H1 (cell line): ENCODE measurements around the gene DLAT.
"Not testable (repeated sequence)": the region's sequence is repeated elsewhere in the genome, so short reads cannot be mapped to it uniquely, and the experiment has no call there.

Experiments
- CTBP2 ChIP-seq: IDR thresholded peaks from 2 replicates; pipeline ENCODE4 v1.7.0; 2011; ENCODE audit warnings: borderline replicate concordance, mild to moderate bottlenecking, moderate library complexity, mixed read lengths, low read length; ENCODE audit not compliant: insufficient read depth, insufficient read length
- CTCF ChIP-seq, 3 experiments: IDR thresholded peaks; 1 replicate in 2 of 3; 2 replicates in 1 of 3; pipeline versions ENCODE4 v1.5.1 to v1.6.1; 2011; ENCODE audit warnings: low read length in 3 of 3, mild to moderate bottlenecking in 3 of 3, inconsistent platforms in 2 of 3, low read depth in 1 of 3, moderate library complexity in 1 of 3; ENCODE audit not compliant: insufficient read depth in 1 of 3; ENCODE audit errors: control extremely low read depth in 1 of 3
- E2F6 ChIP-seq: IDR thresholded peaks from 2 replicates; pipeline ENCODE4 v1.6.1; 2012; ENCODE audit warnings: inconsistent platforms
- EZH2 ChIP-seq: fragments of 200-600 bp; sonication (generic); IDR thresholded peaks from 2 replicates; pipeline ENCODE4 v1.7.1; 2012; ENCODE audit warnings: low read depth, mild to moderate bottlenecking, moderate library complexity, low read length, inconsistent platforms; ENCODE audit not compliant: severe bottlenecking
- ZNF274 ChIP-seq: IDR thresholded peaks from 2 replicates; pipeline ENCODE4 v1.7.0; 2012; ENCODE audit warnings: low read length, borderline replicate concordance; ENCODE audit errors: extremely low read depth

GRCh38 chr11:112026784-112027410, 1.7 kb downstream of the DLAT start:
- not testable (repeated sequence) for TF ChIP-seq CTCF (IDR thresholded peaks at IDR 0.05; ENCODE audit: control extremely low read depth in 1 of 3, insufficient read depth in 1 of 3, low read depth in 1 of 3, low read length in 3 of 3); ZNF274; CTBP2; E2F6; EZH2
